MM.1S (cell line): ENCODE results near the gene AP1AR.

Experiments
- EZH2 ChIP-seq: fragments of 300-600 bp; sonication (generic); optimal IDR thresholded peaks from 2 replicates; pipeline ENCODE3; 2017; ENCODE audit warnings: low read depth, mild to moderate bottlenecking, antibody characterized with exemption, low read length, mixed read lengths
- EZH2phosphoT487 ChIP-seq: fragments of 300-600 bp; sonication (generic); IDR thresholded peaks from 2 replicates; pipeline ENCODE4 v1.6.1; 2018; ENCODE audit warnings: antibody characterized with exemption, low read length
- TF ChIP-seq, protein P1 (sequence below): fragments of 300-600 bp; sonication (generic); IDR thresholded peaks from 2 replicates; pipeline ENCODE4 v1.5.1; 2016; ENCODE audit warnings: antibody characterized with exemption, low read length, mixed read lengths

GRCh38 chr4:112210777-112211176 lies 20.8 kb upstream of the AP1AR start:
- TF ChIP-seq, protein P1, sequence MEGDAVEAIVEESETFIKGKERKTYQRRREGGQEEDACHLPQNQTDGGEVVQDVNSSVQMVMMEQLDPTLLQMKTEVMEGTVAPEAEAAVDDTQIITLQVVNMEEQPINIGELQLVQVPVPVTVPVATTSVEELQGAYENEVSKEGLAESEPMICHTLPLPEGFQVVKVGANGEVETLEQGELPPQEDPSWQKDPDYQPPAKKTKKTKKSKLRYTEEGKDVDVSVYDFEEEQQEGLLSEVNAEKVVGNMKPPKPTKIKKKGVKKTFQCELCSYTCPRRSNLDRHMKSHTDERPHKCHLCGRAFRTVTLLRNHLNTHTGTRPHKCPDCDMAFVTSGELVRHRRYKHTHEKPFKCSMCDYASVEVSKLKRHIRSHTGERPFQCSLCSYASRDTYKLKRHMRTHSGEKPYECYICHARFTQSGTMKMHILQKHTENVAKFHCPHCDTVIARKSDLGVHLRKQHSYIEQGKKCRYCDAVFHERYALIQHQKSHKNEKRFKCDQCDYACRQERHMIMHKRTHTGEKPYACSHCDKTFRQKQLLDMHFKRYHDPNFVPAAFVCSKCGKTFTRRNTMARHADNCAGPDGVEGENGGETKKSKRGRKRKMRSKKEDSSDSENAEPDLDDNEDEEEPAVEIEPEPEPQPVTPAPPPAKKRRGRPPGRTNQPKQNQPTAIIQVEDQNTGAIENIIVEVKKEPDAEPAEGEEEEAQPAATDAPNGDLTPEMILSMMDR = no peak
- no peak for TF ChIP-seq EZH2
- TF ChIP-seq EZH2phosphoT487 = no peak
